SK-N-SH (cell line): ENCODE data around the gene THSD7A. TPM values are rescaled to one million over a fixed set of nuclear protein-coding genes. Genes with fewer than 3 reads are reported as not detected.
A peak's percentile ranks its signal among the peaks of the same experiment; 100 is the strongest.

Source experiments
- CTCF ChIA-PET: fragments of 300-600, 350-600 bp; formaldehyde crosslinking; extraction: SDS; loops from one replicate; lab custom pipeline; 2021; lab: Yijun Ruan, JAX
- POLR2A ChIA-PET: fragments of 350-600 bp; sonication (Branson Sonifier 250); formaldehyde crosslinking; extraction: SDS; loops from one replicate; lab custom pipeline; 2020; ENCODE audit warnings: antibody characterized with exemption, inconsistent platforms; lab: Yijun Ruan, JAX
- DNase-seq: peaks from one replicate; pipeline ENCODE4 v3.0.0; 2012
- H2AFZ ChIP-seq: fragments of 200-600 bp; sonication (generic); 2 replicates; pipeline ENCODE4 v1.8.1; 2016; ENCODE audit warnings: antibody characterized with exemption, mild to moderate bottlenecking, low read depth
- H3F3A ChIP-seq: fragments of 200-600 bp; sonication (generic); replicated peaks from 2 replicates; pipeline ENCODE3; 2016; ENCODE audit warnings: antibody characterized with exemption, mild to moderate bottlenecking; ENCODE audit not compliant: insufficient read depth
- H3K27ac ChIP-seq, 2 experiments: fragments of 200-500 bp in 1 of 2; fragments of 200-600 bp in 1 of 2; sonication (Bioruptor generic) in 1 of 2; sonication (generic), shearing (Covaris generic) in 1 of 2; 2 replicates each; pipeline versions ENCODE4 v1.5.1 to v1.6.1; 2014 to 2016; ENCODE audit warnings: low read depth in 2 of 2, inconsistent platforms in 1 of 2, low read length in 1 of 2, mild to moderate bottlenecking in 1 of 2, mixed read lengths in 1 of 2
- H3K27me3 ChIP-seq: fragments of 200-600 bp; sonication (generic), shearing (Covaris generic); 2 replicates; pipeline ENCODE4 v1.6.1; 2016; ENCODE audit warnings: mixed run types; ENCODE audit not compliant: insufficient read depth
- H3K36me3 ChIP-seq, 2 experiments: fragments of 200-500 bp in 1 of 2; fragments of 200-600 bp in 1 of 2; sonication (Bioruptor generic) in 1 of 2; sonication (generic) in 1 of 2; replicated peaks in 1 of 2; 2 replicates each; pipeline versions ENCODE3 to v1.5.1; 2014 to 2016; ENCODE audit warnings: low read length in 1 of 2, mild to moderate bottlenecking in 1 of 2; ENCODE audit not compliant: insufficient read depth in 2 of 2, control insufficient read depth in 1 of 2
- H3K4me1 ChIP-seq, 2 experiments: fragments of 200-500 bp in 1 of 2; fragments of 200-600 bp in 1 of 2; sonication (Bioruptor generic) in 1 of 2; sonication (generic), shearing (Covaris generic) in 1 of 2; 2 replicates each; pipeline versions ENCODE4 v1.5.1 to v1.6.1; 2014 to 2016; ENCODE audit warnings: low read depth in 1 of 2, low read length in 1 of 2, mixed run types in 1 of 2; ENCODE audit not compliant: insufficient read depth in 2 of 2, control insufficient read depth in 1 of 2
- H3K4me2 ChIP-seq: fragments of 200-600 bp; sonication (generic), shearing (Covaris generic); 2 replicates; pipeline ENCODE4 v1.6.1; 2017; ENCODE audit warnings: mixed run types
- H3K4me3 ChIP-seq, 2 experiments: fragments of 200-500 bp in 1 of 2; fragments of 200-600 bp in 1 of 2; sonication (Bioruptor generic) in 1 of 2; sonication (generic), shearing (Covaris generic) in 1 of 2; 2 replicates each; pipeline versions ENCODE4 v1.5.1 to v1.8.1; 2014 to 2016; ENCODE audit warnings: low read depth in 2 of 2, inconsistent platforms in 1 of 2, low read length in 1 of 2, mild to moderate bottlenecking in 1 of 2, mixed read lengths in 1 of 2, moderate library complexity in 1 of 2
- H3K79me2 ChIP-seq: fragments of 200-600 bp; sonication (generic); 2 replicates; pipeline ENCODE4 v1.8.1; 2017; ENCODE audit warnings: mild to moderate bottlenecking; ENCODE audit not compliant: insufficient read depth
- H3K9ac ChIP-seq: fragments of 200-600 bp; sonication (generic); 2 replicates; pipeline ENCODE4 v1.6.1; 2017; ENCODE audit warnings: mixed run types
- H3K9me2 ChIP-seq: fragments of 200-600 bp; sonication (generic); 2 replicates; pipeline ENCODE4 v1.6.1; 2017; ENCODE audit warnings: mixed run types
- H3K9me3 ChIP-seq: fragments of 200-600 bp; sonication (generic); 2 replicates; pipeline ENCODE4 v1.6.1; 2017; ENCODE audit warnings: mixed run types, mild to moderate bottlenecking, moderate library complexity
- H4K20me1 ChIP-seq: fragments of 200-600 bp; sonication (generic); 2 replicates; pipeline ENCODE4 v1.6.1; 2017; ENCODE audit warnings: mild to moderate bottlenecking, mixed run types; ENCODE audit not compliant: insufficient read depth
- EP300 ChIP-seq, 2 experiments: IDR thresholded peaks; 2 replicates each; pipeline versions ENCODE4 v1.4.0 to v1.6.1; 2012; ENCODE audit warnings: borderline replicate concordance in 1 of 2, low read depth in 1 of 2, low read length in 1 of 2
- FOXJ3 ChIP-seq: sonication (generic); formaldehyde crosslinking; IDR thresholded peaks from 2 replicates; pipeline ENCODE4 v1.5.1; 2020; ENCODE audit warnings: mild to moderate bottlenecking, missing genetic modification reagents
- GATA2 ChIP-seq: sonication (generic); formaldehyde crosslinking; IDR thresholded peaks from 2 replicates; pipeline ENCODE4 v1.5.0; 2020; ENCODE audit warnings: mild to moderate bottlenecking, missing genetic modification reagents
- NFIC ChIP-seq: IDR thresholded peaks from 2 replicates; pipeline ENCODE4 v1.4.0; 2012; ENCODE audit warnings: borderline replicate concordance
- POLR2AphosphoS5 ChIP-seq: IDR thresholded peaks from 2 replicates; pipeline ENCODE4 v1.6.1; 2012; ENCODE audit warnings: low read depth, low read length
- RCOR1 ChIP-seq: fragments of 150-350 bp; IDR thresholded peaks from 2 replicates; pipeline ENCODE4 v1.6.1; 2017; ENCODE audit warnings: antibody characterized with exemption, low read length
- RFX5 ChIP-seq: IDR thresholded peaks from 2 replicates; pipeline ENCODE4 v1.6.1; 2012; ENCODE audit warnings: mild to moderate bottlenecking, improper control_type of control experiment, low read length
- SMC3 ChIP-seq: IDR thresholded peaks from 2 replicates; pipeline ENCODE4 v1.6.1; 2012; ENCODE audit warnings: low read depth, low read length, improper control_type of control experiment
- TAF1 ChIP-seq: IDR thresholded peaks from 2 replicates; pipeline ENCODE4 v1.6.1; 2012; ENCODE audit warnings: low read depth, mild to moderate bottlenecking, low read length, moderate library complexity, borderline replicate concordance
- TEAD4 ChIP-seq: IDR thresholded peaks from 2 replicates; pipeline ENCODE4 v1.4.0; 2012; ENCODE audit warnings: mild to moderate bottlenecking, borderline replicate concordance; ENCODE audit not compliant: insufficient read depth
- WGBS: methylation state at CpG from one replicate; pipeline ENCODE4 v1.1.6; 2017; ENCODE audit warnings: low lambda C conversion rate; 5-methylcytosine and 5-hydroxymethylcytosine counted together
- polyA plus RNA-seq, 3 experiments: library from polyadenylated mRNA; depleted of rRNA; stranded (reverse); fragments of >200 nt; gene quantifications; 2 replicates each; pipeline ENCODE4 v1.2.3, GENCODE V29; 2012
- TF ChIP-seq, protein P1 (sequence below): IDR thresholded peaks from 2 replicates; pipeline ENCODE4; 2012
- TF ChIP-seq, protein P2 (sequence below): fragments of 150-350 bp; IDR thresholded peaks from 2 replicates; pipeline ENCODE4 v1.6.1; 2017; ENCODE audit warnings: antibody characterized with exemption, low read length, low read depth, borderline replicate concordance

The THSD7A gene
- polyA plus RNA-seq, 1 of the 3 experiments (the other 2 are of a cell fraction), result 0.16 TPM

DNA sequence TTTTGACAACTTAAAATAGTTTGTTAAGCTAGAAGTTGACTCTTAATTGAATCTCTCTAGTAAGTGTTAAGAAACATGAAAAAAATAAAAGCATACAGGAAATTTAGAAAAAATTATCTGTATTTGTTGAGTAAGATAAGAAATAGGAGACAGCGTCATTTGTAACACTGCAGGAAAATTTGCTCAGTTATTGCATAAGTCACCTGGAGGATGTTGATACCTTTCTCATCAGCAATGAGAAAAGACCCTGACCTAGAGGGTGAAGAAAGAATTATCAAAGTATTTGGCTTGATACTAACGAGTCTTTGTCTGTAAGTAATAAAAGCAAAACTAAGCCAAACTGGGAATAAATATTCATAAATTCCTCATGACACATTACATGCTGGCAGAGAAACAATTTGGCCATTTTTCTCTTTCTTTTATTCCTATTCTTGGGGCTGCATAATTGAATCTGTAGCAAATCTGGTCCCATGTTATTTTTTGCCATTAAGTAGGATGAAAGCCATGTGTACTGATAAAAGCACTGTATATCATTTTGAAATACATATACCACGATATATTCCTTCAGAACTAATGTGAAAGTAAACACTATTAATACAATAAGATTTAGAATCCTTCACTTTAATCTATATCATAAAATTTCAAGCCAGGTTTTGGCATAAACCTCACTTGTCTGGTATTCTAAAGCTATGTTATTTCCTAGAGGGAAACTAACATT lies 362.8 kb downstream of the THSD7A start:
- no peak overlapping the region for H3K4me2 ChIP-seq
- WGBS, result 52% methylated on average over 3 of the region's 3 CpGs
- H3K9me2 ChIP-seq, result no peaks in the 10 kb centered on the region; the same call in 1 of the 2 replicates
- TF ChIP-seq TEAD4 (no peak), EP300 (IDR thresholded peaks at IDR 0.05; ENCODE audit: borderline replicate concordance in 1 of 2, low read depth in 1 of 2, low read length in 1 of 2) (0 out of 4 replicates have a peak, but pooled peaks of 1 of the 2 experiments have one; percentile 16)
- H3K27ac ChIP-seq, result peak overlapping the region in 1 of 2 experiments; percentile 76; a peak in 2 of 4 replicates
- H3K27me3 ChIP-seq, result no peaks in the 10 kb centered on the region
- H3K79me2 ChIP-seq, result no peaks in the 10 kb centered on the region
- ChIA-PET CTCF (no interaction called here), POLR2A (no interaction called here)
- DNase-seq, result no peak
- H3K4me1 ChIP-seq, result peaks cover 0 to 6% of the 10 kb centered on the region in 2 experiments; a peak in 2 of 4 replicates
- H3F3A ChIP-seq, result no peaks in the 10 kb centered on the region
- no peaks in the 10 kb centered on the region for H4K20me1 ChIP-seq
- no peak overlapping the region for H3K9ac ChIP-seq
- H3K4me3 ChIP-seq, result no peak overlapping the region
- H3K9me3 ChIP-seq, result no peaks in the 10 kb centered on the region; the same call in 1 of the 2 replicates
- H2AFZ ChIP-seq, result no peak overlapping the region
- H3K36me3 ChIP-seq, result peaks cover 0 to 23% of the 10 kb centered on the region in 2 experiments

DNA sequence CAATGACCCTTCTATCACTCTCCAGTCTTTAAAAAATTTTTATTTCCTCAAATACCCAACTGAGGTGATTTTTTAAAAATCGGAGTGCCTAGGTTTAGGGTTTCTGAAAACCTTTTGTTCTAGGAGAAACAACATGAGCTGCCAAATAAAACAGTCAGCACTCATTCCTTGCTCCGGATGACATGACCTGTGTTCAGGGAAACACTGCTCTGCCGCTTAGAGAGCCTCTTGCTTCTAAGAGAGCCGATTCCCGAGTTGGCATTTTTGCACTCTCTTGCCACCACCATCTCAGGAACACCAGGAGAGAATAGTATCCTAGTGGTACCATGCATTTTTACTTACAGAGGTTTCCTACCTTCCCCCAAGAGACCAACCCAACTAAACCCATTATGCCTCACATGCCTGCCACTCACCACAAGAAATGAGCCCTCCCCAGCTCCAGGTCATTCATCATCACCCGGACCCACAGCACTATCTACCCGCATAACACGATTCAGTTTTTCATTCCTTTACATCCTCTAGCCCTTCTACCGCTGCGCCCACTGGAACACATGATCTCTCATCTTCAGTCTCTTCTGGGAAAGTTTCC lies 365.4 kb downstream of the THSD7A start:
- TF ChIP-seq GATA2 (CRISPR knock-in tag) (no peak), NFIC (no peak), FOXJ3 (CRISPR knock-in tag) (no peak), SMC3 (no peak), RFX5 (no peak), POLR2AphosphoS5 (no peak), RCOR1 (no peak), TAF1 (no peak)
- TF ChIP-seq, protein P1, sequence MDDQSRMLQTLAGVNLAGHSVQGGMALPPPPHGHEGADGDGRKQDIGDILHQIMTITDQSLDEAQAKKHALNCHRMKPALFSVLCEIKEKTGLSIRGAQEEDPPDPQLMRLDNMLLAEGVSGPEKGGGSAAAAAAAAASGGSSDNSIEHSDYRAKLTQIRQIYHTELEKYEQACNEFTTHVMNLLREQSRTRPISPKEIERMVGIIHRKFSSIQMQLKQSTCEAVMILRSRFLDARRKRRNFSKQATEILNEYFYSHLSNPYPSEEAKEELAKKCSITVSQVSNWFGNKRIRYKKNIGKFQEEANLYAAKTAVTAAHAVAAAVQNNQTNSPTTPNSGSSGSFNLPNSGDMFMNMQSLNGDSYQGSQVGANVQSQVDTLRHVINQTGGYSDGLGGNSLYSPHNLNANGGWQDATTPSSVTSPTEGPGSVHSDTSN, result no peak
- TF ChIP-seq, protein P2, sequence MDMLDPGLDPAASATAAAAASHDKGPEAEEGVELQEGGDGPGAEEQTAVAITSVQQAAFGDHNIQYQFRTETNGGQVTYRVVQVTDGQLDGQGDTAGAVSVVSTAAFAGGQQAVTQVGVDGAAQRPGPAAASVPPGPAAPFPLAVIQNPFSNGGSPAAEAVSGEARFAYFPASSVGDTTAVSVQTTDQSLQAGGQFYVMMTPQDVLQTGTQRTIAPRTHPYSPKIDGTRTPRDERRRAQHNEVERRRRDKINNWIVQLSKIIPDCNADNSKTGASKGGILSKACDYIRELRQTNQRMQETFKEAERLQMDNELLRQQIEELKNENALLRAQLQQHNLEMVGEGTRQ, result no peak
- CTCF ChIA-PET, result interaction anchor here (0.8 to 2.0 kb wide), 4 partner anchors 9 to 140 kb away, joined by 3 to 8 read pairs (median 3); no protein-coding TSS in a partner anchor

More for the DNA sequence above, 365.4 kb downstream of the THSD7A start:
- Histone ChIP-seq H4K20me1 (no peaks in the 10 kb centered on the region), H2AFZ (no peak overlapping the region), H3K9ac (no peak overlapping the region), H3F3A (no peaks in the 10 kb centered on the region), H3K9me3 (no peaks in the 10 kb centered on the region; the same call in 1 of the 2 replicates), H3K36me3 (peaks cover 0 to 16% of the 10 kb centered on the region in 2 experiments), H3K9me2 (no peaks in the 10 kb centered on the region; the same call in 1 of the 2 replicates), H3K4me2 (no peak overlapping the region), H3K4me3 (no peak overlapping the region), H3K27ac (no peak overlapping the region), H3K79me2 (no peaks in the 10 kb centered on the region), H3K4me1 (peaks cover 0 to 11% of the 10 kb centered on the region in 2 experiments; a peak in 2 of 4 replicates), H3K27me3 (no peaks in the 10 kb centered on the region)
- WGBS, result 78% methylated on average over 10 of the region's 10 CpGs
- POLR2A ChIA-PET, result no interaction called here
- no peak for DNase-seq
